Measurements from ENCODE around the gene RAD23A.

The RAD23A gene

DNA sequence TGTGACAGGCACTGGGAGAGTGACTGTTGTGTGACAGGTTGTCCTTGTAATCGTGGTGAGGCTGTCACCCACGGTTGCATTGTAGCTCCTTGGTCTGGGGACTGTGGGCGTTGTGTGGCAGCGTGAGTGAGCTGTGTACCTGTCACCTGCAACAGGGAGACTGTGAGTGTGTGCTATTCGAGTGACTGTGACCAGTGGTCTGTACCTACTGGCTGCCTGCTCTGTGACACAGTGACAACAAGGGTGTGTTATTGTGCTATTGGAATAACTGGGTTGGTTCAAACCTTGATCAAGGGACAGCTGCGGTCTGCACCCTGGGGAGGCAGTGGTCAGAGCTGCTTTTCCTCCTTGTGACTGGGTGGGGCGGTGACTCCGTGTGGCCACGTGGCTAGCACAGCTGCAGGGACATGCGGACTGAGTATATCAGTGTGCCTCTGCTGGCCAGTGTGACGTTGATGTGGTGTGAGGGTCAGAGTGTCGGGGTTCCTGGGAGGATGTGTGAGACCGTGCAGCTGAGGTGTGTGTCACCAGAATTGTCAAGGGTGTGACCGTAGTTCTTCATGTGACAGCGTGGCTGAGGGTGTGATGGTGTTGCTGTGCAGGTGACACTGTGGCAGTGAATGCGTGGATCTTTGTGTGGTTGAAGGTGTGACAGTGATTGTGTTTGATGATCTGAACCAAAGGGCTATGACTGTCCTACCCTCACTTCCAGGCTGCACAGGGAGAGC lies 39.6 kb downstream of the RAD23A start:
- no peak for DNase-seq

- DNase-seq = no peak
These were observed 41.1 kb downstream of the RAD23A start for GRCh38 chr19:12986726-12987125.

- DNase-seq = no peak
These were observed 41.5 kb downstream of the RAD23A start for GRCh38 chr19:12987190-12987589.

DNA sequence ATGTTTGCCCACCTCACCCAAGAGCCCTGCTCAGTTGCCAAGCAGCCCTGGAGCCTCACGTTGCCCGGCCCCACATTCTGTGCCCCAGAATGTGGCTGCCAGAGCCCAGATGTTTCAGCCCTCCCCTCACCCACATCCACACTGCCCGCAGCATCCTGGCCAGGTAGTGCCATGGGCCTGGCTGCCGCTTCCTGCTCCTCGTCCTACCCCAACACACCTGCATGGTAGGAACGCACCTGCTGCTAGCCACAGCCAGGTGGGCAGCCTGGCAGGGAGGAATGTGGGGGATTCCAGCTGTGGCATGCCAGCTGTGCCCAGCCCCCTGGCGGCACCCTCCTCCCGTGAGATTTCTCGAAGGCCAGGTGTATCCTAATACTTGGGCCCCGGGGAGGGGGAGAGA lies 42.1 kb downstream of the RAD23A start:
- no peak for DNase-seq

DNA sequence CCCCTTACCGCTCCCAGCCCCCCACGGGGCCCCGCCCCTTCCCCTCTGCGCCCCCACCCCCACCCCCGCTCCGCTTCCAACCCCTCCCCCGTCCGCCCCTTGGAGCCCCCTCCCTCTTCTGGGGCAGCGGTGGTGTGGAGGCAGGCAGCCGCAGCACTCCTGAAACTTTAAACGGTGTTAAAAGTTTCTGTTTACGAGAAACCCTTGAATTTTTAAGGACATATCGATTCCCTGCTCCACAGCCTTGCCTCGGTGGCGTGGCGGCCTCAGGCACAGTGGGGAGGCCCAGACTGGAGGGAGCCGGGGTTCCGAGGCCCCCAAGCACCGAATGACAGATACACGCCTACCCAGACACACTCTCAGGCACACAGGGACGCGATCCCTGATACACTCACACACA lies 44.8 kb downstream of the RAD23A start:
- DNase-seq = no peak

DNA sequence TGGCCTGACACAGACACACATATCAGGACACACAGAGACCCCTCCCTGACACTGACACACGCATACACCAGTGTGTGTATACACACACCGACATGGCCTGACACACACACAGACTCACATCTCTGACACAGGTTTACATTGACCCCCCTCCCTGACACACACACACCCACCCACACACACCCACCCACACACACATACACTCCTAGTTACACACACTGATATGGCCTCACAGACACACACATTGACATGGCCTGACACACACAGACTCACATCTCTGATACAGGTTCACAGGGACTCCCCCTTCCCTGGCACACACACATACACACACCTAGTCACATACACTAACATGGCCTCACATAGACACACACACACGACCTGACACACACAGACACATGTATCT lies 45.2 kb downstream of the RAD23A start:
- no peak for DNase-seq

- DNase-seq = no peak
These were observed 45.6 kb downstream of the RAD23A start for GRCh38 chr19:12991296-12991695.

- no peak for DNase-seq
These were observed 47.1 kb downstream of the RAD23A start for GRCh38 chr19:12992729-12993128.

DNA sequence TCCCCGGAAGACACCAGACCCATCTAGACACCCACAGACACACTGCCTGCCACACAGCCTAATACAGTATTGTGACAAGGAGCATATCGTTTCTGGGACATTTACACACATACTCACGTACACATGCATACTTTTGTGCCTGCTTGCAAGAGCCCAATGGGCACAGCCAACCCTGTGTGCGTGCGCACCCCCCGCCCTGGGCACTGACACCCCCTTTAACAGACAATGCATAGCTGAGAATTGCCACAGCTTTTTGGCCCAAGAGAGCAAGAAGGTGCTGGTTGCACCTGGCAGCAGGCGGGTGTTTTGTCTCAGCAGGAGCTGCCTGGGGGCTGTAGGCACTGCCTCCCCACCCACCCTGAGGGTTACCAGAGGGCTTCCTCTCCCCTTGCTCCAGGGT lies 47.9 kb downstream of the RAD23A start:
- DNase-seq = no peak

DNA sequence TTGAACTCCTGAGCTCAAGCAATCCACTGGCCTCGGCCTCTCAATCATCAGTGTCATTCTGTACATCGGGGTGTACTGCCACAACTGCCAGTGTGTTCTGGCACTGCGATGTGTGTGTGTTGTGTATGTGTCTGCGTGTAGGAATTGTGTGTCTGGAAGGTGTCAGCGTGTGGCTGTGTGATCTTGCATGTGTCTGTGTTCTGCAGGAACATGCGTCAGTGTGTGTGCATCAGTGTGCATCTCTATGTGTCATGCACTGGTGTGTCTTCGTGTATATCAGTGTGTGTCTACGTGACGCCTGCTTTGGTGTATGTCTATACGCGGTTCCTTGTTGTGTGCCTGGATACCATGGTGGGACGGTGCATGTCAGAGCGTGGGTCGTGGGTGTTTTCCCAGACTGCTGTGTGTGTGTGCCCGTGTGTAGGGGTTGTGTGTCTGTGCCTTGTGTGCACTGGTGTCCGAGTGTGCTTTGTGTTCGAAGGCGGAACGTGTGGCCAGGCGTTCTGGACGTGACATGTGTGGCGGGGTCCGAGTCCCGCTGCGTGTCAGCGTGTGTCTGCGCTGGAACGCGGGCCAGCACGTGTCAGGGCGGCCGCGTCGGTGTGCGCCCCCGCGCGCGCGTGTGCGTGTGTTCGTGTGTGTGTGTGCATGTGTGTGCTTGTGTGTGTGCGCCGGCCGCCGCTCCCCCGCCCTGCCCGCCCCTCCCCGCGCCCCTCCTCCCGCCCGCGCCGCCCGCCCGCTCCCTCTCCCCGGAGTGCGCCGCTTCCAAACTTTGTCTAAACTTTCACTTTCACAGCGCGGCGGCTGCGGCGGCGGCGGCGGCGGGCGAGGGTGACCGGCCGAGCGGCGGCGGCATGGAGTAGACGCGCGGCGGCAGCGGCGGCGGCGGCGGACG lies 49.3 kb downstream of the RAD23A start, which contains the start of gene NFIX:
Gene NFIX (plus strand): TSS at position 775 of the 895 bp plus-strand sequence. CDS start 363 bp downstream, outside the sequence.
- peak; percentile 84 for DNase-seq

DNA sequence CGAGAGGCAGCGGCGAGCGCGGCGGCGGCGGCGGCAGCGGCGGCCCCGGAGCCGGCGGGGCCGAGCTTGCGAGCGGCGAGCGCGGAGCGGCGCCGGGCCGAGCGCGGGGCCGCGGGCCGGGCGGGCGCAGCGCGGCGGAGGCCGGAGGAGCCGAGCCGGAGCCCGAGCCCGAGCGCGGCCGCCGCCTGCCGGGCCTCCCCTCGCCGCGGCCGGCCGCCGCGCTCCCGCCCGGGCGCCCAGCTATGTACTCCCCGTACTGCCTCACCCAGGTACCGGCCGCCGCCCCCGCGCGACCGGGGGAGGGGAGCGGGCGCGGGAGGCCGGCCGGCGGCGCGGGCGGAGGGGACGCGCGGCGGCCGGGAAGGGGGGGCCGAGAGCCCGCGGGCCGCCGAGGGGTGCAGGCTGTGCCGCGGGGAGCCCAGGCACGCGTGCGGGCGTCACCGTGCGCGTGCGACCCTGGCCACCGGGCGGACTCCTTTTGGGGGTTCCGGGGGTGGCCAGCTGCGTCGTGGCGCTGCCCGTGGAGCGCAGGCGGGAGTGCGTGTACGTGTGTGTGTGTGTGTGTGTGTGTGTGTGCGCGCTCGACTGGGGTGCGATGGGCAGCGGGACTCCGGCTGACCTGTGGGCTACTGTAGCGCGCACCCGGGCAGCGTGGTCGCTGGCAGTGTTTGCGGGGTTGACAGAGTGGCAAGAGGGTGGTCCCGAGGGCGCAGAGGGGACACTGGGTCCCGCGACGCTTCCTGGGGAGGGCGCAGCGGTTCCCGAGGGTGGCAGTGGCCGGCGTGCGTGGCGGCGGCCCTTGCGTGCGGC lies 50.1 kb downstream of the RAD23A start:
- no peak for DNase-seq

DNA sequence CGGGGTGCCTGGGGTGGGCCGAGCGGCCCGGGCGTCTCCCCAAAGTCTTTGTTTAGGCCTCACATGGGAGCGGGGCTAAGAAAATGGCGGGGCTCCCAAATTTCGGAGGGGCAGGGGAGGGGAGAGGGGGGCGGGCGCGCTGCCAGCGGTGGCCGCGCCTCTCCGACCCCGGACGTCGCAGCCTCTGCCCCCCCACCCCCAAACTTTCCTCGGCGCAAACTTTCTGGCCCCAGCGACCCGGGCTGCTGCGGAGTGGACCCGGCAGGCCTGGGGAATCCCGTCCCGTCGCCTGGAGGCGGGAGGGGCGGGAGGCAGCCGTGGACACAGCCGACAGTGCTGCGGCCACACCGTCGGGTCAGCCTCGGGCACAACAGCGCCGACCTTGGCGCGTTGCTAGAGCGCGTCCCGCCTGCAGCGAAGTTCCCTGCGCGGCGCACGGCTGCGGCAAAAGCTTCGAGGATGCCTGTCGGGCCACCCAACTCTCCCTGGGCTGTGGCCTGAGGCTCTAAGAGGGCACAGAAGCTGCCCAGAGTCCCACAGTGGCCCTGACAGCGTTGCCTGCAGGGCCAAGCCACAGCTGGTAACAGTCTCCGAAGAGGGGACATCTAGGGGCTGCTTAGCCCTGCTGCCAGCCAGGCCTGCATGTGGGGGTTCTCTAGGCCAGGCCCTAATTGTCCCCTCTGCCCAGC lies 50.9 kb downstream of the RAD23A start:
- no peak for DNase-seq

DNA sequence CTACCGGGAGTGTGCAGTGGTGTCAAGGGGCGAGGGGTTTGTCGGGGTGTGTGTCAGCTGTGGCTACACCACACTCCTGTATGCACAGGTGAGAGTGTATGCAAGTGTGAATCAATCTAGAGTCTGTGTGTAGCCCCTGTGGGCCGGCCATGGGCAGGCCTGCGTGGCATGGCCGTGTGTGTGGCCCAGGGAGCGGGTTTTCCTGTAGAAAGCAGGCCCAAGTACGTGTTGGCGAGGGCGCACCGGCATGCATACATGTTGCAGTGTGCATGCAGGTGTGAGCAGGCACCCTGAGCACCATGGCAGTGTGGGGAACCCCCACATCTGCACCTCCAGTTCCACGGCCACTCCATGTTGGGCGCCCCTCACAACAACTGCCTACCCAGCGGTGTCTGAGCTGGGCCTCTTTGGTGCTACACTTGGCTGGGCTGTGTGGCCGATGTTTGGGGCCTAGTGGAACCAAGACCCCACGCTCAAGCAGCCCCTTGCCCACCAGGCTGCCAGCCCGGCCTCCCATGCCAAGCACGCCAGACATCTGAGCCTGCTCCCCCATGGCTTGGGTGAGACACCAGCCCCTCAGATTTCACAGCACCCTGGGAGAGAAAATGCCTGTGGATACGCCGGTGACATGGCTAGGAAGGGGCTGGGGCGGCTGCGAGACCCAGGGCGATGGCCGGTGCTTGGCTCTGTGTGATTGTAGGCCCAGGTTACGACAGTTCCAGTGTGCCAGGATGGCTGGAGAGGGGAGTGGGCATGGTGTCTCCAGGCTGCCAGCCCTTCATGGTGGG lies 51.7 kb downstream of the RAD23A start:
- no peak for DNase-seq

GRCh38 chr19:12997967-12998940 lies 52.6 kb downstream of the RAD23A start:
- no peak for DNase-seq

DNA sequence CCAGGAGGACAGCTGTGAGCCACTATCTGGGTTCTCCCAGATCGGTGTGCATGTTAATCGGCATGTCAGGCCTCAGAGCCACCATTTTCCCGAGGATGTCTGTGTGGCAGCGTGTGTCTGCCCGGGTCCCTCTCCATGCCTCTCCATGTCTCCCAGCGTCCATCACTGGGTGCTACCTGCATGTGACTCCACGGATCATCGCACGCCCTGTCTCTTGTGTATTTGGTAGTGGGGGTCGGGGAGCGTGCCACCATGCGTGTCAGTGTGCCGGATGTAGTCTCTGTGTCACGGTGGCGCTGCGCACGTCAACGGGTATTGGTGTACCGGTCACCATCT lies 55.5 kb downstream of the RAD23A start:
- DNase-seq = no peak

DNA sequence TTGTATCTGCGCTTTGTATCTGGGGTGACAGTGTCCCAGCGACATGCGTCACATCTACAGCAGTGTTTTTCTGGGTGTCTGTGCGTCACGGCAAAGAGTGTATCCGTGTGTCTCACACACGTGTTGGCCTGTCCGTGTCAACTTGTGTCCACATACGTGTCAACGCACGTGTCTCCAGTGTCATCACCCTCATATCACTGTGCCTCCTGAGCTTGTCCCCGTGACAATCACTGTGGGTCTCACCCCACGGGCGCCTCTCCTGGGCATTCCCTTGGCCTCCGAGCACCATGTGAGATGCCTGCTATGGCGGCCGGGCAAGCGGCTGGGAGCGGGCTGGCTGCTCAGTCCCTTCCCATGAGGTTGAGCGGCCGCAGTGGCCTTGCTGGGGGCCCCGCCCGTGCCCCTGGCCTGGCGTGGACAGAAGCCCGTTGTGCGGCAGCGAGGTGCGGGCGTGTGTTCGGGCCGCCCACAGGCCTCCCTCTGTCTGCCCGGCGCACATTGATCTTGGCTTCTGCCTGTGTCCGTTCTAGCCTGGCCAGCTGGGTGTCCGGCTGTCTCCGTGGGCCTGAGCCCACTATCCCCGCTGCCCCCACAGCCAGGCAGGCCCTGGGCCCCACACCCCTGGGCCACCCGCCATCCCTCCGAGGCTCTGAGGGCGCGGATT lies 56.0 kb downstream of the RAD23A start:
- DNase-seq = no peak

DNA sequence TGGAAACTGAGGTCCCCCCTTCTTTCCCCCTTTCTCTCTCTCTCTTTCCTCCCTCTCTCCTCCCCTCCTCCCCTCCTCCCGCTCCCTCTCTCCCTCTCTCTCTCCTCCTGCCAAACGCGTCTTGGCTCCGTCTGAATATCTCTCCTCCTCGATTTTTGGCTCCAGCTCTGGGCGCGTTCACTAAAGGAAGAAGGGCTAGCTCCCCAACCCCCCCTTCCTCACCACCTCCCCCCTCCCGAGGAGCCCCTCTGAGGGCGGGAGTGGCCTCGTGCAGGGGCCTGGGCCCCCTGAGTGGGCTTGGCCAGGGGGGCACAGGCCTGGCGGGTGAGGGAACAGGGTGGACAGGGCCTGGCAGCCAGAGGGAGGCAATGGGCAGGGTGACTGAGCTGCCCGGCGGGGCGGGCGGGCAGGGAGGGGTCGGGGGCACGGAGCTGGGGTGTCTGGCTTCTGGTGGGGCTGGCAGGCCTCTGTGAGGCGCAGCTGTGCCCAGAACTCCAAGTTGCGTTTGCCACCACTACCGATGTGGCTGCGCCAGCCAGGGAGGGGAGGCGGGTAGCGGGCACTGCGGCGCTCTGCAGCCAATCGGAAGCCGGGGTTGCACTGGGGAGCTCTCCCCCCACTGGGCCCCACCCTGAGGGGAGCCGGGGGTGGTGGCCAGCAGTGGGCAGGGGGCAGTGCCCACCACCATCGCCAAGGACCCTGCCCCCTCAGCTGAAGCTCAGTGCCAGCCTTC lies 56.7 kb downstream of the RAD23A start:
- DNase-seq = no peak

- no peak for DNase-seq
These were observed 57.4 kb downstream of the RAD23A start for GRCh38 chr19:13003081-13003480.

Measured in activated effector memory CD4-positive, alpha-beta T cell treated with anti-CD3 and anti-CD28 coated beads, Interleukin-2, amount 50 U/mL, for 16 hours (primary cell).